GM12874 (cell line): ENCODE results near the gene EIF5.

ENCODE experiments used
- CTCF ChIP-seq: IDR thresholded peaks from 2 replicates; pipeline ENCODE4 v1.5.1; 2011; ENCODE audit warnings: low read depth, mild to moderate bottlenecking, control low read depth, low read length, moderate library complexity; ENCODE audit not compliant: insufficient read depth

EIF5 gene

DNA sequence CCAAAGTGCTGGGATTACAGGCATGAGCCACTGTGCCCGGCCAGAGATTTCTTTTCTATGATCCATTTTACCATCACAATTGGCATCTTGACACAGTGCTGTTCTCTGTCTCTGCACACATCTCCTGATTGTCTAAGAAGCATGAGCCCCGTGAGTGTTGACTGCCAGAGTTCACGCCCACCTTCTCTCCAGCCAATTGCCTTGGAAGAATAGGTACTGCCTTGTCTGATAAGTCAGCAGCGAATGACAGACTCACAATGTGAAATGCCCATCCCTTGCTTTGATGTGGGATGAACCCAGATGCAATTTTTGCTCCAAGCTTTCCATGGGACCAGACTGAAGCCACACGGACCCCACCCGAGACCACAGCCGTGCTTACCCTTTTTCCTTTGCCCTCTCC lies 19.3 kb downstream of the EIF5 start:
- TF ChIP-seq CTCF, result no peak

- no peak for TF ChIP-seq CTCF
Observed at GRCh38 chr14:103354141-103354540, 20.1 kb downstream of the EIF5 start.

DNA sequence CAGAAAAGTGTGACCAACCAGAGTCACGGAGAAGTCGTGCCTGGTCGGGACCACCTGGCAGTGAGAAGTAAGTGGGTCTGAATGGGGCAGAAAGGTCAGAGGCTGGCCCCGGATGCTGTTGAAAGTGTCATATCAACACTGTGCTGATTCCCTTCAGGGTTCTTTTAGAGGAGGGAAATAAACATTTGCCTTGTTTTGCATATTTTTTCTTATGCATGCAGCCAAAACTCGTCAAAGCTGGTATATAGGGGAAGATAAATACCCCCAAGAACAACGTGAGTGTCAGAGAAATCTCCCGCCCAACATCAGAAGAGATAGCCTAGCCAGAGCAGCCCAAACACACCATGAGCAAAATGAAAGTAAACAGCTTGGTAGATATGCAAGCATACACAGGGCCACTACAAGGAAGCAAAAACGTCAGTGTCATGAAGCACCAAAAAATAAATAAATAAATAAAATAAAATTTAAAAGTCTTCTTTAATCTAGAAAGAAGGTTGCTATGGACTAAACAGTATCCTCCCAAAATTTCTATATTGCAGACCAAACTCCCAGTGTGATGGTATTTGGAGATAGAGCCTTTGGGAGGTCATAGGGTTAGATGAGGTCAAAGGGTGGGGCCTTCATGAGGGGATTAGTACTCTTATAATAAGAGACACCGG lies 22.1 kb downstream of the EIF5 start:
- TF ChIP-seq CTCF, result no peak

DNA sequence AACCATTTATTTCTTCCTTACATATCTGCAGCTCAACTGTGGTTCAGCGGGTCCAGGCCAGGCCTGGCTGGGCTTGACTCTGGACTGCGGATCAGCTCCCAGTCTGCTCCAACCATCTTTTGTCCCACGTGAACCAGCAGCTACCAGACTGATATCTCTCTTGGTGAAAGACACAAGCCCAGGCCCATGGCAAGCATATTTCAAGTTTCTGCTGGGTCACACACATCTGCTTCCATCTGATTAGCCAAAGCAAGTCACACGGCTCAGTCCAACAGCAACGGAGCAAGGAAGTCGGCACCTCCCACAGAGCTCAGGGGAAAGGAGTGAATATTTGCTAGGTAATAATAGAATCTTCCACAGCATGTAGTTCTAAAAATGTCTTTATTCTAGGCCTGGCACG lies 26.5 kb downstream of the EIF5 start:
- TF ChIP-seq CTCF, result no peak

DNA sequence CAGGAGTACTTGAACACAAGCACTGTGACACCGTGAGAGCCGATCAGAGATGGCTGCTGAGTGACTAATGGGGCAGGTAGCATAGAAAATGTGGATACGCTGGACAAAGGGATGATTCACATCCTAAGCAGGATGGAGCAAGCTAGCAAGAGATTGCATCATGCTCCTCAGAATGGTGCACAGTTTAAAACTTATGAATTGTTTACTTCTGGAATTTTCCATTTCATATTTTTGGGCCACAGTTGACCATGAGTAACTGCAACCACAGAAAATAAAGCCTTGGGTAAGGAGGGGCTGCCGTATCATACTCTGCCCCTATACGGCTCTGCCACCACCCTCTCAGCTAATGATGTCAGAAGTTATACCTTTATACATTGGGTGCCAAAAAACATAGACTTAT lies 27.8 kb downstream of the EIF5 start:
- no peak for TF ChIP-seq CTCF

DNA sequence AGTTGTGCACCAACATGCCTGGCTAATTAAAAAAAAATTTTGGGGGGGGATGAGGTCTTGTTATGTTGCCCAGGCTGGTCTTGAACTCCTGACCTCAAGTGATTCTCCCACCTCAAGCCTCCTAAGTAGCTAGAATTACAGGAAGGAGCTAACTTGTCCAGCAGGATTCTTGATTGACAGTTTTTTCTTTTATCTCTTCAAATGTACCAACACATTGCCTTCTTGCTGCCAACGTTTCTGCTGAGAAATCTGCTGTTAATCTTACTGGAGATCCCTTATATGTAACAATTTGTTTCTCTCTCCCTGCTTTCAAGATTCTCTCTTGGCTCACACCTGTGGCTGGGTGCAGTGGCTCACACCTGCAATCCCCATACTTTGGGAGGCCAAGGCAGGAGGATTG lies 28.7 kb downstream of the EIF5 start:
- no peak for TF ChIP-seq CTCF

GRCh38 chr14:103366741-103367140 lies 32.7 kb downstream of the EIF5 start:
- TF ChIP-seq CTCF, result no peak

DNA sequence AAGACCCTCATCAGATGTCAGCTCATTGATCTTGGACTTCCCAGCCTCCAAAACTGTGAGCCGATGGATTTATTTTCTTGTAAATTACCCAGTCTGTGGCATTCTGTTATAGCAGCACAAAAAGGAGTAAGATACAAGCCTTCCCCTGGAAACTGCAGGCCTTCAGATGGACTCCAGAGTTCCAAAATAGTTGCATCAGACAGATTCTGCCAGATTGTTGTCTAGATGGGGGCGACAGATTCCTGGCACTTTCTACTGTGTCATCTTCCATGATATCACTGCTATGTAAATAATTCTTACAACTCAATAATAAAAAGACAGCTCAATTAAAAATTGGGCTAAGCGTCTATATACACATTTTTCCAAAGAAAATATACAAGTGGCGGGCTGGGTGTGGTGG lies 34.0 kb downstream of the EIF5 start:
- TF ChIP-seq CTCF, result no peak
